Choroid plexus epithelial cell (primary cell): Measurements from ENCODE around the gene NOS3.
A peak's percentile ranks its signal among the peaks of the same experiment; 100 is the strongest.

ENCODE experiments used
- DNase-seq: peaks from one replicate; pipeline ENCODE4 v3.0.0-alpha.2; 2010; ENCODE audit warnings: low read depth
- H3K4me3 ChIP-seq: 2 replicates; pipeline ENCODE4 v1.5.1; 2011; ENCODE audit warnings: low read depth, mild to moderate bottlenecking, control low read depth, low read length, moderate library complexity
- CTCF ChIP-seq: conservative IDR thresholded peaks from 2 replicates; pipeline ENCODE4 v1.5.1; 2011; ENCODE audit warnings: low read depth, mild to moderate bottlenecking, control low read depth, inconsistent platforms, low read length, moderate library complexity

Gene NOS3

GRCh38 chr7:151033864-151034249 lies 43.0 kb downstream of the NOS3 start:
- no peak for TF ChIP-seq CTCF
- DNase-seq, result no peak
- H3K4me3 ChIP-seq, result no peak overlapping the region

GRCh38 chr7:151034312-151035025 lies 43.7 kb downstream of the NOS3 start:
- no peak for DNase-seq
- H3K4me3 ChIP-seq, result no peak overlapping the region
- no peak for TF ChIP-seq CTCF

- DNase-seq, result no peak
- H3K4me3 ChIP-seq, result no peak overlapping the region
Observed at GRCh38 chr7:151035026-151035717, 44.4 kb downstream of the NOS3 start.

GRCh38 chr7:151035902-151036301 lies 45.1 kb downstream of the NOS3 start:
- no peak for TF ChIP-seq CTCF
- no peak for DNase-seq

More at GRCh38 chr7:151035026-151035717, 44.4 kb downstream of the NOS3 start:
- no peak for TF ChIP-seq CTCF

GRCh38 chr7:151038951-151039849 lies 48.4 kb downstream of the NOS3 start:
- no peak for TF ChIP-seq CTCF
- H3K4me3 ChIP-seq, result no peak overlapping the region
- DNase-seq, result peak; percentile 91

More at GRCh38 chr7:151035902-151036301, 45.1 kb downstream of the NOS3 start:
- no peak overlapping the region for H3K4me3 ChIP-seq

- TF ChIP-seq CTCF, result no peak
- no peak overlapping the region for H3K4me3 ChIP-seq
- DNase-seq, result no peak
Observed at GRCh38 chr7:151039850-151040548, 49.2 kb downstream of the NOS3 start.
